Suprapubic skin (tissue), 3 donors: ENCODE results near the gene GPR176.

Experiments
- CTCF ChIP-seq, 2 donors: fragments of 200-600 bp in 1 of 2; fragments of 450-650 bp in 1 of 2; sonication (generic) in 1 of 2; IDR thresholded peaks; one replicate each; pipeline ENCODE4 v1.5.1; 2016 to 2019; ENCODE audit warnings: antibody characterized with exemption in 2 of 2, mild to moderate bottlenecking in 1 of 2, moderate library complexity in 1 of 2
- POLR2A ChIP-seq, 2 donors: fragments of 450-650 bp; IDR thresholded peaks; one replicate each; pipeline ENCODE4 v1.6.1; 2017; ENCODE audit warnings: antibody characterized with exemption in 2 of 2, mild to moderate bottlenecking in 2 of 2, moderate library complexity in 2 of 2

- TF ChIP-seq CTCF (IDR thresholded peaks at IDR 0.05), result no peak
- no peak for TF ChIP-seq POLR2A (IDR thresholded peaks at IDR 0.05)
Observed at GRCh38 chr15:39936681-39937080, 16.6 kb upstream of the GPR176 start.
